HepG2 (cell line): ENCODE results near the gene LRP5. TPM values are rescaled to one million over a fixed set of nuclear protein-coding genes. Genes with fewer than 3 reads are reported as not detected.

Experiments used
- DR1 ChIP-seq: sonication (generic); formaldehyde crosslinking; IDR thresholded peaks from 2 replicates; pipeline ENCODE4 v1.8.0; 2021; ENCODE audit warnings: mild to moderate bottlenecking, missing genetic modification reagents, inconsistent platforms
- FOXK2 ChIP-seq: fragments of 450-650 bp; IDR thresholded peaks from 2 replicates; pipeline ENCODE4 v1.6.1; 2016
- GABPB1 ChIP-seq: IDR thresholded peaks from 2 replicates; pipeline ENCODE4 v1.6.1; 2016; ENCODE audit warnings: mild to moderate bottlenecking, missing genetic modification reagents, moderate library complexity, missing compliant biosample characterization
- GFI1 ChIP-seq: sonication (generic); formaldehyde crosslinking; IDR thresholded peaks from 2 replicates; pipeline ENCODE4 v1.5.0; 2020; ENCODE audit warnings: missing genetic modification reagents, mild to moderate bottlenecking, borderline replicate concordance
- HNRNPK ChIP-seq: fragments of 200-400 bp; formaldehyde crosslinking; IDR thresholded peaks from 2 replicates; pipeline ENCODE4 v1.6.1; 2018; ENCODE audit warnings: low read length, low read depth, moderate library complexity, mild to moderate bottlenecking; ENCODE audit not compliant: poor library complexity, severe bottlenecking
- IKZF4 ChIP-seq: sonication (generic); formaldehyde crosslinking; IDR thresholded peaks from 2 replicates; pipeline ENCODE4 v1.5.1; 2020; ENCODE audit warnings: borderline replicate concordance, mild to moderate bottlenecking, low read depth, missing genetic modification reagents; ENCODE audit errors: not compliant biosample characterization
- KLF11 ChIP-seq: IDR thresholded peaks from 2 replicates; pipeline ENCODE4 v1.6.1; 2016; ENCODE audit warnings: missing compliant biosample characterization
- MYPOP ChIP-seq: sonication (generic); formaldehyde crosslinking; IDR thresholded peaks from 2 replicates; pipeline ENCODE4 v1.8.1; 2023; ENCODE audit warnings: mild to moderate bottlenecking, moderate library complexity, missing genetic modification reagents
- POLR2A ChIP-seq, 2 experiments: IDR thresholded peaks; 2 replicates each; pipeline ENCODE4 v1.6.1; 2011; ENCODE audit warnings: low read depth in 2 of 2, low read length in 2 of 2, mild to moderate bottlenecking in 1 of 2, moderate library complexity in 1 of 2; ENCODE audit not compliant: insufficient read depth in 1 of 2
- RBM22 ChIP-seq: fragments of 200-400 bp; formaldehyde crosslinking; optimal IDR thresholded peaks from 2 replicates; pipeline ENCODE3; 2017; ENCODE audit warnings: mild to moderate bottlenecking, low read length, moderate library complexity
- REPIN1 ChIP-seq: sonication (generic); formaldehyde crosslinking; IDR thresholded peaks from 2 replicates; pipeline ENCODE4 v1.8.0; 2022; ENCODE audit warnings: missing genetic modification reagents, low read depth, mild to moderate bottlenecking, borderline replicate concordance
- RFXAP ChIP-seq: sonication (generic); formaldehyde crosslinking; IDR thresholded peaks from 2 replicates; pipeline ENCODE4 v1.4.0; 2020; ENCODE audit warnings: missing genetic modification reagents, borderline replicate concordance
- RXRA ChIP-seq: sonication (generic); formaldehyde crosslinking; IDR thresholded peaks from 2 replicates; pipeline ENCODE4 v1.5.1; 2020; ENCODE audit warnings: missing genetic modification reagents
- SALL2 ChIP-seq: sonication (generic); formaldehyde crosslinking; IDR thresholded peaks from 2 replicates; pipeline ENCODE4 v1.8.1; 2023; ENCODE audit warnings: mild to moderate bottlenecking, missing genetic modification reagents, inconsistent platforms
- SIX4 ChIP-seq: sonication (generic); formaldehyde crosslinking; IDR thresholded peaks from 2 replicates; pipeline ENCODE4 v1.4.0; 2020; ENCODE audit warnings: missing genetic modification reagents
- SRY ChIP-seq: sonication (generic); formaldehyde crosslinking; IDR thresholded peaks from 2 replicates; pipeline ENCODE4 v1.8.0; 2022; ENCODE audit warnings: mild to moderate bottlenecking, missing genetic modification reagents
- TARDBP ChIP-seq: sonication (generic); formaldehyde crosslinking; IDR thresholded peaks from 2 replicates; pipeline ENCODE4 v1.8.0; 2022; ENCODE audit warnings: mild to moderate bottlenecking, missing genetic modification reagents
- TFAP4 ChIP-seq: sonication (generic); IDR thresholded peaks from 2 replicates; pipeline ENCODE4 v1.6.1; 2016; ENCODE audit warnings: low read depth, borderline replicate concordance
- XBP1 ChIP-seq: sonication (generic); formaldehyde crosslinking; IDR thresholded peaks from 2 replicates; pipeline ENCODE4 v1.5.0; 2020; ENCODE audit warnings: missing genetic modification reagents
- ZNF343 ChIP-seq: sonication (generic); formaldehyde crosslinking; IDR thresholded peaks from 2 replicates; pipeline ENCODE4 v1.4.0; 2020; ENCODE audit warnings: mild to moderate bottlenecking, missing genetic modification reagents
- ZNF362 ChIP-seq: sonication (generic); formaldehyde crosslinking; IDR thresholded peaks from 2 replicates; pipeline ENCODE4 v1.4.0; 2020; ENCODE audit warnings: missing genetic modification reagents, mild to moderate bottlenecking, borderline replicate concordance
- ZNF574 ChIP-seq: sonication (generic); formaldehyde crosslinking; IDR thresholded peaks from 2 replicates; pipeline ENCODE4 v1.4.0; 2020; ENCODE audit warnings: missing genetic modification reagents
- ZNF629 ChIP-seq: sonication (generic); formaldehyde crosslinking; conservative IDR thresholded peaks from 2 replicates; pipeline ENCODE4 v1.5.0; 2020; ENCODE audit warnings: missing genetic modification reagents
- ZSCAN22 ChIP-seq: sonication (generic); formaldehyde crosslinking; IDR thresholded peaks from 2 replicates; pipeline ENCODE4 v1.4.0; 2020; ENCODE audit warnings: mild to moderate bottlenecking, missing genetic modification reagents
- polyA plus RNA-seq, 8 experiments: library from polyadenylated mRNA; depleted of rRNA in 3 of 8; stranded (reverse) in 7 of 8; unstranded in 1 of 8; fragments of >200 nt; fragmentation: Illumina TruSeq in 4 of 8; extraction: Trizol in 4 of 8; gene quantifications; 2 replicates each; pipeline versions ENCODE4 v1.2.1 to v1.2.3, GENCODE V29; 2011 to 2016; ENCODE audit warnings: low read depth in 4 of 8, missing spikeins in 1 of 8, mixed read lengths in 1 of 8; ENCODE audit not compliant: insufficient read depth in 1 of 8
- total RNA-seq, 5 experiments: library from RNA; depleted of rRNA; stranded (reverse); fragments of >200 nt; fragmentation: Illumina TruSeq; extraction: Trizol; gene quantifications; 2 replicates each; pipeline ENCODE4 v1.2.3, GENCODE V29; 2016; ENCODE audit warnings: low read depth in 1 of 5

The LRP5 gene
- total and polyA plus RNA-seq, 2 of the 13 experiments (the other 11 are each of a cell fraction or from before 2014, with no cell fraction given) = 40.4 to 64.0 TPM

GRCh38 chr11:68271781-68272608 is 40.4 kb upstream of the LRP5 start, which contains the start of gene C11orf24 (continued):
- peak; percentile 73; the same call in 1 of the 2 replicates for TF ChIP-seq ZNF574 (CRISPR knock-in tag)
- no peak for TF ChIP-seq IKZF4 (CRISPR knock-in tag)
- TF ChIP-seq RFXAP (CRISPR knock-in tag) = peak; percentile 28; the same call in 1 of the 2 replicates
- no peak; the same call in none of the 2 replicates for TF ChIP-seq TARDBP (CRISPR knock-in tag)
- peak; percentile 54; the same call in 1 of the 2 replicates for TF ChIP-seq MYPOP
- peak; percentile 55; the same call in 1 of the 2 replicates for TF ChIP-seq ZSCAN22 (CRISPR knock-in tag)
- TF ChIP-seq TFAP4 = peak; percentile 73
- TF ChIP-seq RBM22 = no peak
- no peak for TF ChIP-seq XBP1 (CRISPR knock-in tag)
- TF ChIP-seq DR1 = peak; percentile 60
- peak; percentile 66; the same call in 1 of the 2 replicates for TF ChIP-seq RXRA (CRISPR knock-in tag)
- TF ChIP-seq REPIN1 (CRISPR knock-in tag) = peak; percentile 10; the same call in 1 of the 2 replicates
- no peak for TF ChIP-seq KLF11
- TF ChIP-seq GABPB1 (CRISPR knock-in tag) = peak; percentile 95
- TF ChIP-seq ZNF362 (CRISPR knock-in tag) = peak; percentile 50; the same call in 1 of the 2 replicates
- 0 out of 2 replicates have a peak, but pooled peaks have one; percentile 68 for TF ChIP-seq ZNF343 (CRISPR knock-in tag)
- no peak; the same call in 1 of the 2 replicates for TF ChIP-seq GFI1 (CRISPR knock-in tag)
- TF ChIP-seq POLR2A (IDR thresholded peaks at IDR 0.05; ENCODE audit: insufficient read depth in 1 of 2, low read depth in 2 of 2, low read length in 2 of 2) = peak; percentile 57 to 96; a peak in 3 of 4 replicates
- 0 out of 2 replicates have a peak, but pooled peaks have one; percentile 24 for TF ChIP-seq SIX4 (CRISPR knock-in tag)
- TF ChIP-seq ZNF629 = 0 out of 2 replicates have a peak, but pooled peaks have one; percentile 7
- 0 out of 2 replicates have a peak, but pooled peaks have one; percentile 19 for TF ChIP-seq SRY (CRISPR knock-in tag)
- peak; percentile 70 for TF ChIP-seq HNRNPK
- TF ChIP-seq SALL2 = peak; percentile 69; the same call in 1 of the 2 replicates
- no peak for TF ChIP-seq FOXK2
